ENCODE data around the gene SPANXN1.

DNA sequence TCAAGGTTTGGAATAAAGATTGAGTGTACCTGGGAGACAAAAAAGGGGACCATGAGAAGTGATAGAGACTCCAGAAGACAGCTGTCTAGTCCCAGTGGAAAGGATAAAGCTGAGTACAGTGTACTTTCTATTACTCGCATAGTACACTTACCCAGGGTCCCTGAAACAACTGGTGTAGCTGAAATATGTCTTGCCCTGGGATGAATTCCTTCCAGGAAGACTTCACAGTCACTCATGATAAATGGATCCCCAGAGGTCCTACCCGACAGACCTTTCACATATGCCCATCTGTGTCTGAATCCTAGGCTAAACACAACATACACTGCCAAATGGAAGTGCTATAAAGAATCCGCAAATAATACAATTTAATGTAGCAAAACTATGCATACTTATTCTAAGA lies 48.2 kb upstream of the SPANXN1 start:
- TF ChIP-seq EZH2 (IDR thresholded peaks at IDR 0.05; ENCODE audit: borderline replicate concordance, low read depth, low read length, poor library complexity, severe bottlenecking) = no peak
- TF ChIP-seq, protein P1, sequence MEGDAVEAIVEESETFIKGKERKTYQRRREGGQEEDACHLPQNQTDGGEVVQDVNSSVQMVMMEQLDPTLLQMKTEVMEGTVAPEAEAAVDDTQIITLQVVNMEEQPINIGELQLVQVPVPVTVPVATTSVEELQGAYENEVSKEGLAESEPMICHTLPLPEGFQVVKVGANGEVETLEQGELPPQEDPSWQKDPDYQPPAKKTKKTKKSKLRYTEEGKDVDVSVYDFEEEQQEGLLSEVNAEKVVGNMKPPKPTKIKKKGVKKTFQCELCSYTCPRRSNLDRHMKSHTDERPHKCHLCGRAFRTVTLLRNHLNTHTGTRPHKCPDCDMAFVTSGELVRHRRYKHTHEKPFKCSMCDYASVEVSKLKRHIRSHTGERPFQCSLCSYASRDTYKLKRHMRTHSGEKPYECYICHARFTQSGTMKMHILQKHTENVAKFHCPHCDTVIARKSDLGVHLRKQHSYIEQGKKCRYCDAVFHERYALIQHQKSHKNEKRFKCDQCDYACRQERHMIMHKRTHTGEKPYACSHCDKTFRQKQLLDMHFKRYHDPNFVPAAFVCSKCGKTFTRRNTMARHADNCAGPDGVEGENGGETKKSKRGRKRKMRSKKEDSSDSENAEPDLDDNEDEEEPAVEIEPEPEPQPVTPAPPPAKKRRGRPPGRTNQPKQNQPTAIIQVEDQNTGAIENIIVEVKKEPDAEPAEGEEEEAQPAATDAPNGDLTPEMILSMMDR (conservative IDR thresholded peaks at IDR 0.05; ENCODE audit: low read depth, low read length) = no peak
